ENCODE measurements around the gene GDPD1.
"Not testable (repeated sequence)": the region's sequence is repeated elsewhere in the genome, so short reads cannot be mapped to it uniquely, and the experiment has no call there.

The GDPD1 gene

DNA sequence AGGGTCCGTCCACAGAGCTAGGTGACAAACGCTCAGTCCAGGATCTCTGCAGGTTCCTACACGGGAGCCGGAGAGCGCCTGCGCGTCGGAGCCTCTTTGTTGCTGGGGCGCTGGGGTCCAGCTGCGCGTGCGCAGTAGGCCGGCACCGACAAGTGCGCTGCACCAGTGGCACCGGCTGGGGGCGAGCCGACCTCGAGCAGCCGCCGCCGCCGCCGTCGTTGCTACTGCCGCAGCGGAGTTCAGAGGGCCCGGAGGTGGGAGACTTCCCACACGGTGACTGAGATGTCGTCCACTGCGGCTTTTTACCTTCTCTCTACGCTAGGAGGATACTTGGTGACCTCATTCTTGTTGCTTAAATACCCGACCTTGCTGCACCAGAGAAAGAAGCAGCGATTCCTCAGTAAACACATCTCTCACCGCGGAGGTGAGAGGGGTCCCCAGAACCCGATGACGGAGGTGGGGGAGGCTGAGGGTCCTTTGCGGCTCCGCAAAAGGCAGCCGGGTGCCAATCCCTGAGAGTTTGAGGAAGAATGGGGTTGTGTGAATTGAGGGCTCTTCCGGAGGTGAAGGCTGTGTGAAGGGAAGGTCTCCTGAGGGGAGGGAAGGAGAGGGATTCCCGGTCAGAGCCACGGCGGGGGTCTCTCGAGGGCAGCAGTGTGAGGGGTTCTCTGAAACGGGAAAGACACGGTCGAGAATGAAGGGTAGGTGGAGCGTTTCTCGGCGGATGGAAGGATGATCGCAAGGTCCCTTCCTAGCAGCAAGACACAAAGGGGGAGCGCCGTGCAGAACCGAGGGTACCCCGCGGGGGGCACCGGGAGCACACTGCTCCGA is at the start of gene GDPD1:
Gene GDPD1, plus strand, starts transcription at position 184 of the 831 bp plus-strand sequence. Its CDS starts 99 bp downstream, at position 283.
- DNase-seq: peak; percentile 98

DNA sequence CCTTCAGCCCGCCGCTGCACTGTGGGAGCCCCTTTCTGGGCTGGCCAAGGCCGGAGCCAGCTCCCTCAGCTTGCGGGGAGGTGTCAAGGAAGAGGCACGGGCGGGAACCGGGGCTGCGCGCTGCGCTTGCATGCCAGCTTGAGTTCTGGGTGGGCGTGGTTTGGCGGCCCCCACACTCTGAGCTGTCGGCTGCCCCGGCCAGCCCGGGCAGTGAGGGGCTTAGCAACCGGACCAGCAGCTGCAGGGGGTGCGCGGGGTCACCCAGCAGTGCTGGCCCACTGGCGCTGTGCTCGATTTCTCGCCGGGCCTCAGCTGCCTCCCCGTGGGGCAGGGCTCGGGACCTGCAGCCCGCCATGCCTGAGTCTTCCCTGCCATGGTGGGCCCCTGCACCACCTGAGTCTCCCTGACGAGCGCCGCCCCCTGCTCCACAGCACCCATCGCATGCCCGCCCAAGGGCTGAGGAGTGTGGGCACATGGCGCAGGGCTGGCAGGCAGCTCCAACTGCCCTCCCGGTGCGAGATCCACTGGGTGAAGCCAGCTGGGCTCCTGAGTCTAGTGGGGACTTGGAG is 47.8 kb upstream of the GDPD1 start:
- no peak for DNase-seq

DNA sequence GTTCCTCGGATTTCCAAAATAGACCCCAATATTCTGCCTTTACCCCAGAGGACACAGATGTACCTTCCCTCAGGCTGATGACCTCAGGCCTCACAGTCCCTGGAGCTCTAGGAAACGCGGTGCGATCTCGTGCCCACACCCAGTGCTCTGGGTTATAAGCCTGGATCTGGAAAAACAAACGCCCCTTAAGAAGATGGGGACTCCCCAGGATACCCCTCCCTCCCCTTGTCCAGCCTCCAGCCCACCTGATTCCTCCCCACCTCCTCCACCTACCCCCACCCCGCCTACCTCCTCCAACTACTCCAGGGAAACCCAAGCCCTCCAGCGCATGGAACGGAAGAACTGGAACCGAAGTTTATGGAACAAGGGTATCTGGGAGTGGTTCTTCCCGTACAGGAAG is 45.6 kb upstream of the GDPD1 start:
- no peak for DNase-seq

DNA sequence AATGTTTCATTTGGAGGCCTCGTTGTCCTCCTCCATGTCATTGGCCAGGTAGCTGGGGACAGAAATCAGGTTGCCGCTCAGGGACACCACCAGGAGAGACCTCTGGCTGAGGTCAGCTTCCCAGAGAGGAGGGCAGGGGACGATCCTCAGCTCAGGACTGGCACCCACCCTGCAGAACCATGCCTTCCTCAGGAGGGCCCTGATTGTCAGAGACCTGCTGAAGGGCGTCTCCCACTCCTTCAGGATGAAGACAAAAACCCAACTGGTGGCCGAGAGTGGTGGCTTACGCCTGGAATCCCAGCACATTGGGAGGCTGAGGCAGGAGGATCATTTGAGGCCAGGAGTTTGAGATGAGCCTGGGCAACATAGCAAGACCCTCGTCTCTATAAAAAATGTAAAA is 45.2 kb upstream of the GDPD1 start:
- DNase-seq: no peak

DNA sequence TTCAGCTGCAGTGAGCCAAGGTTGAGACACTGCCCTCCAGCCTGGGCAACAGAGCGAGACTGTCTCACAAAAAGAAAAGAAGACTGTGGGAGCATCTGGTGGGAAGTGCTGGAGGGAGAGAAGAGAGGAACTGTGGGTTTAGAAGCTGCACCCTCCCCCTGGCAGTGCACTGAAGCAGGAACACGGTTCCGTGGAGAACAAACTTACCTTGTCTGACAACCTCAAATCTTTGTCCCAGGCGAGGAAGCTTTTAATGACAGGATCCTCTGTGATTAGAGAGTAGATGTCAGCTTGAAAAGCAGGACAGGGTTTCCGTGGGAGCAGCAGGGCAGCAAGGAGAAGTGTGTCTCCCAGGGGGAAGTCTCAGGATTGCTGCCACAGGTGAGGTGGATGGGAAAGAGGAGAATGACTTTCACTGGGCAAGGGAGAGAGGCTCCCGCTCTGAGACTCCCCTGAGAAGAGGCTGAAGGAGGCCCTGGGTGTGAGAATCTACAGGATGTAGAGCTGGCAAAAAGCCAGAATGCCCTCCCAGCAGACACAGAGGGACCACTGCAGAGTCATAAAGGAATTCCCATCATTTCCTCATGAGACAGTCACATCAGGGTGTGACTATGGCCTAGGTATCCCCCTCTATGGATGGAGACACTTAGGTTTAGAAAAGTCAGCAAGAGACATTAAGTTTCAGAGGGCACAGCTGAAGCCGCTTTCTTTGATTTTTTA is 41.9 kb upstream of the GDPD1 start:
- DNase-seq: no peak

DNA sequence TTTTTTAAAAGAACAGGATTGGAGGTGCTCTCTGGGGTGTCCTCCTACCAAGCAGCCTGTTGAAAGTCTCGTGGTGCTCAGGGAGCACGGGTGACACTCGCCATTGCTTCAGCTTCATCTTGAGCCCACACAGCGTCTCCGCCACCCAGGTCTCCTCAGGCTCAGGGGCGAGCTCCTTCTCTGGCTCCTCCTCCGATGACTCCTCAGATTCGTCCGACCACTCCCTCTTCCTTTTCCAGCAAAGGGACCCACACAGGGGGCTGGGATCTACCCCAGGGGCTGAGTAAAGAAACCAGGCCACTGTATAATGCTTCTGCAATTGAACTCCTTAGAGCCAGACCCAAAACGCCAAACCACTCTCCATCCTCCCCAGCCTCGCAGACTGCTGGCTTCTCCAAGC is 40.7 kb upstream of the GDPD1 start:
- not testable (repeated sequence) for DNase-seq

DNA sequence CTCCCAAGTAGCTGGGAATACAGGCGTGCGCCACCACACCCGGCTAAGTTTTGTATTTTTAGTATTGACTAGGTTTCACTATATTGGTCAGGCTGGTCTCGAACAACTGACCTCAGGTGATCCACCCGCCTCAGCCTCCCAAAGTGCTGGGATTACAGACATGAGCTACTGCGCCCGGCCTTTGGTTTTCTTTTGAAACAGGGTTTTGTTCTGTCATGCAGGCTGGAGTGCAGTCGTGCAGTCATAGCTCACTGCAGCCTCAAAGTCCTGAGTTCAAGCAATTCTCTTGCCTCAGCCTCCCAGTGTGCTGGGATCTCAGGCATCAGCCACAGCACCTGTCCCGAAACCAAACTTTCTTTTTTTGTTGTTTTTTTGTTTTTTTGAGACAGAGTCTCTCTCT is 39.7 kb upstream of the GDPD1 start:
- no peak for DNase-seq

DNA sequence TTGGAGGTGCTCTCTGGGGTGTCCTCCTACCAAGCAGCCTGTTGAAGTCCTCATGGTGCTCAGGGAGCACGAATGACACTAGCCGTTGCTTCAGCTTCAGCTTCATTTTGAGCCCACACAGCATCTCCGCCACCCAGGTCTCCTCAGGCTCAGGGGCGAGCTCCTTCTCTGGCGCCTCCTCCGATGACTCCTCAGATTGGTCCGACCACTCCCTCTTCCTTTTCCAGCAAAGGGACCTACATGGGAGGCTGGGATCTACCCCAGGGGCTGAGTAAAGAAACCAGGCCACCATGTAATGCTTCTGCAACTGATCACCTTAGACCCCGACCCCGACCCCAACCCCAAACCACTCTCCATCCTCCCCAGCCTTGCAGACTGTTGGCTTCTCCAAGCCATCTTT is 38.8 kb upstream of the GDPD1 start:
- DNase-seq: no peak

DNA sequence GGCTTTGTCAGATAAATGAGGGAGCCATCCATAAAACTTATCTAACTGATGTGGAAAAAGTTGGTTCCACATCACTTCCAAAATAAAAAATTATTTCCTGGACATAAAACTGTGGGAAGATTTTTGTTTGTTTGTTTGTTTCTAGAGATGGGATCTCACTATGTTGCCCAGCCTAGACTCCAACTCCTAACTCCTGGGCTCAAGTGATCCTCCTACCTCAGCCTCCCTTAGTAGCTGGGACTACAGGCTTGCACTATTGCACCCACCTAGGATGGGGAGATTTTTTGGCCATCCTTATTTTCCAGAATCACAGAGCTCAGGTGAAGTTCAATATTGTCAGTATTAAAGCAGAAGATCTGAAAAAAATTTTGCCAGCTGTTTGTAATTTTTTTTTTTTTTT is 34.3 kb upstream of the GDPD1 start:
- DNase-seq: no peak

DNA sequence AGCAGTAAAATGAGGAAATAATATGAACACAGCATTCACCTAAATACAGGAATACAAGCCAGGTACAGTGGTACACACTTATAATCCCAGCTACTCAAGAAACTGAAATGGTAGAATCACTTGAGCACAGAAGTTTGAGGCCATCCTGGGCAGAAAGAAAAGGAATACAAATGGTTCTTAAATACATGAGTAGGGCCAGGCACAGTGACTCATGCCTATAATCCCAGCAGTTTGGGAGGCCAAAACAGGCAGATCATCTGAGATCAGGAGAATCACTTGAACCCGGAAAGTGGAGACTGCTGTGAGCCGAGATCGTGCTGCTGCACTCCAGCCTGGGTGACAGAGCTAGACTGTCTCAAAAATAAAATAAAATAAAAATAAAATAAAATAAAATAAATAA is 33.5 kb upstream of the GDPD1 start:
- DNase-seq: no peak

DNA sequence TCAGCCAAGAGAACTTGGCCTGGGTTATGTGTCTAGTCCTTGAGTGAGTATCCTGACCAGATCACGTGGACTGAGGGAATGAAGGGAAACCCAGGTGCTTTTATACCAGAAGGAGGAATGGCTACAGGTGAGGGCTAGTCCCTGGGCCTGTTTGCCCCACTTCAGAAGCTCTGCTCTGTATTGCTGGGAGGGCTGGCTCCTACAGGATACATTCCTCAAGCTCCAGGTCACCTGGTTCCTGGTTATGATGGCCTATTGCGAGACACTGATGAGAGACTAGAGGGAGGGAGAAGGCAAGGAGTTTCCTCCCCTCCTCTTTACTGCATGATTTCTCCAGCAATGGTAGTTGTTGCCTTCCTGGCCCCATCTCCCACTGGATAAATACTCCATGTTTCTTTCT is 29.5 kb upstream of the GDPD1 start:
- no peak for DNase-seq

DNA sequence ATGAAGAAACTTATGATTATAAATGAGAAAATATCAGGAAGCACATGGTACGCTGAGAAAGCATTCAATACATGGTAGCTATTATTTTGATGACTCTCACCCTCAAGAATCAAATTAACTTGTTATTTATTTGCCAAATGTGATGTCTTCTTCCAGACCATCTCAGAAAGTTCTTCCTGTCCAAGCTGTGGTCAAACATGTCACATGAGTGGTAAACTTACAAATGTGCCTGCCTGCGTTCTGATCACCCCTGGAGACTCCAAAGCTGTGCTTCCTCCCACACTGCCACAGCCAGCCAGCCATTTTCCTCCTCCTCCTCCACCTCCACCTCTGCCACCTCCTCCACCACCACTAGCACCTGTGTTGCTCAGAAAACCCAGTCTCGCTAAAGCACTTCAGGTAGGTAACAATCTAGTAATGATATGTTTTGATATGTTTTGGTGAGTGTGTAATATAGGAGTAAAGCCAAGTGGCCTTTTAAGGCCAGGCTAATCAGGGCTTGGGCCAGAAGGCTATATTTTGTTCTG is 26.9 kb upstream of the GDPD1 start:
- no peak for DNase-seq

DNA sequence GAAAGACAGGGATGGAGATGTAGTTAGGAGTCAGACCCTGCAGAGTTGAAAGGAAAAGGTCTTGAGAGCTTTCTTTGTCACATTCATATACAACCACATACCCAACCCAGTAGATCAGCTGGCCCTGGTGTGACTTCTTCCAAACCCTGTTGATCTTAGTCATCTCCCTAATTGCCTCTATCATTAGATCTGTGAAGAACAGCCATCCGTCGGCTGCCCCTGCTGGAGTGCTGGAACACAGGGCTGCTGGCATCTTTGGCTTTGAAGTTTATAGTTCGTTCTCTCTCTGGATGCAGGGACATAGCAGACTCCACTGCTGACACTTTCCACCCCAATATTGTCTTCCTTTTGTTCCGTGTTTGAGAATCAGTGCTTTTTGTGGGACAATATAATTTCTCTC is 20.9 kb upstream of the GDPD1 start:
- no peak for DNase-seq

DNA sequence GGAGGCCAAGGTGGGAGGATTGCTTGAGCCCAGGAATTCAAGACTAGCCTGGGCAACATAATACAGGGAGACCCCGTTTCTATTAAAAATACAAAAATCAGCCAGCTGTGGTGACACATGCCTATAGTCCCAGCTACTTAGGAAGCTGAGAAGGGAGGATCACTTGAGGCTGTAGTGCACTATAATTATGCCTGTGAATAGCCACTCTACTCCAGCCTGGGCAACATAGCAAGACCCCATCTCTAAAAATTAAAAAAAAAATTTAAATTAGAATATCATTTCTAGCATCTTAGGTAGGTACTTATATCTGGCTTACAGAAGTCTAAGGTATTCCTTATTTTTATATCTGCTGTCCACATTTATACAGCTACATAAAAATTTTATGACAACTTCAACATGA is 18.0 kb upstream of the GDPD1 start:
- DNase-seq: no peak

DNA sequence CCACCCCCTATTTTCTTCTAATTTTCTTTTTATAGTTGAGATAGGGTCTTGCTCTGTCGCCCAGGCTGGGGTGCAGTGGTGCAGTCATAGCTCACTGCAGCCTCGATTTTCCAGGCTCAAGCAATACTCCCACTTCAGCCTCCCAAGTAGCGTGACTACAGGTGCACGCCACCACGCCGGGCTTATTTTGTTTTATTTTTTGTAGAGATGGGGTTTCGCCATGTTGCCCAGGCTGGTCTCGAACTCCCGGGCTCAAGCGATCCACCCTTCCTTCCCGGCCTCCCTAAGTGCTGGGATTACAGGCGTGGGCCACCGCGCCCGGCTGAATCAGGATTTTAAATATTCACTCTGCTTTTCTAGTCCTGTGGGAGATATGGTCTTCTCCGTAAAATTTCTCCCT is 941 bp upstream of the GDPD1 start:
- DNase-seq: no peak

DNA sequence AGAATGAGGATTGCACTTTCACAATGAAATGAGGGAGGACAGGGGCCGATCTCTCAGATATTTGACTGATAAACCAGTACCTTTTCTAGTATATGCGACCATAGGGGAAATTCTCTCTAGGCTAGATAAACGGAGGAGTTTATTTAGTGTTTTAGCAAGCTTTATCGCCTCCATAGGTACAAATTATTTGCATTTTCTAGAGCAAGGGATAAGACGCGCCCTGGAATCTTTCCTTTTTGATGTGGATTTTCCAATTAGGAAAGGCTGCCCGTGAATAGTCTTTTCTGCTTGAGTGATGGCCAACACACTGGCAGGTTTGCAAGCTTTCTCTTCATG is 351 bp upstream of the GDPD1 start:
- DNase-seq: no peak

DNA sequence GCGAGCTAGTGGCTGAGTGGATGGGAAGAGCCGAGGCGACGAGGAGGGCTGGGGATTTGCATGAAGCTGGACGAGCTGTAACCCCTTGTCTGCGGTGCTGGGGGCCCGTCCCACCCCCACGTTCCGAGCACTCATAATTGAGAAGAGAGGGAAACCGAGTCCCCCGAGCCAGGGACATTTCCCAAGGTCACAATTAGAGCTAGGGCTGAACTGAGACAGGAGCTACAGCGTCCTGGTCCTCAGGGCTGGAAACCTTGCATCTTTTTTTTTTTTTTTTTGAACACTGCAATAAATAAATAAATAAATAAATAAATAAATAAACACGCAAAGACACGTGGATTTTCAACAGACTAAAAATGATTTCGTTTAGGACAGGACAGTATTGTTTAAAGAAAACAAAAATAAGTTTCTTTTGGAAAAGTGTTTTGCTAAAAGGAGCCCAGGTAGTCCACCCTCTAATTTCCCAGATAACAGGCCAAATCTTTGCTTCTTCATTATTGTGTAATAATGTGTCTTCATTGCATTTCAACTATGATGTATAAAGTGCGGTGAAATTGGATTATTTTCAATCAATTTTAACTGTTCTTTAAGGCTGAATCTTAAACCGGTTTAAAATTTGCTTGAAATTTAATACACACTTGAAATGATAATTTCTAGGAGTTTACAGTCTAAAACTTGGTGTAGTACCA is 992 bp downstream of the GDPD1 start:
- DNase-seq: no peak

DNA sequence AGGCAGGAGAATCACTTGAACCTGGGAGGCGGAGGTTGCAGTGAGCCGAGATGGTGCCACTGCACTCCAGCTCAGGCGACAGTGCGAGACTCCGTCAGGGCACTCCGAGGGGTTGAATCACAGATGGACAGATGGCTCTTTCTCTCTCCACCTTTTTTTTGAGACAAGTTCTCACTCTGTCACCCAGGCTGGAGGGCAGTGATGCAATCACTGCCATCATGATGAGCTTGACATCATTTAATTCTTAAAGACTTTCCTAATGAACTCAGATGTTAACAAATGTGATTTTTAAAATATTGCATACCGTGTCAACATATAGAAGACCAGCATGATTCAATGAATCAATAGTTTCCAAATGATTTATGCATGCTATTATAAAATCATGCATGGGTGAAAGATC is 3.5 kb downstream of the GDPD1 start:
- no peak for DNase-seq

DNA sequence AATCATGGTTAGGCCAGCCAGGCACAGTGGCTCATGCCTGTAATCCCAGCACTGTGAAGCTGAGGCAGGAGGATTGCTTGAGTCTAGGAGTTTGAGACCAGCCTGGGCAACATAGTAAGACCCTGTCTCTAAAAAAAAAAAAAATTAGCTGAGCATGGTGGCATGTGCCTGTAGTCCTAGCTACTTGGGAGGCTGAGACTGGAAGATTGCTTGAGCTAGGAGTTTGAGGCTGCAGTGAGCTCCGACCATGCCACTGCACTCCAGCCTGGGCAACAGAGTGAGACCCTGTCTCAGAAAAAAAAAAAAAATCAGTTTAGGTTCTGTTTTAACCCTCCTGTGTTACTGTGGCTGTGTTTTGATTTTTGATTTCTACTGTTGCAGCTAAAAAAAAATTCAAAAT is 8.3 kb downstream of the GDPD1 start:
- not testable (repeated sequence) for DNase-seq

DNA sequence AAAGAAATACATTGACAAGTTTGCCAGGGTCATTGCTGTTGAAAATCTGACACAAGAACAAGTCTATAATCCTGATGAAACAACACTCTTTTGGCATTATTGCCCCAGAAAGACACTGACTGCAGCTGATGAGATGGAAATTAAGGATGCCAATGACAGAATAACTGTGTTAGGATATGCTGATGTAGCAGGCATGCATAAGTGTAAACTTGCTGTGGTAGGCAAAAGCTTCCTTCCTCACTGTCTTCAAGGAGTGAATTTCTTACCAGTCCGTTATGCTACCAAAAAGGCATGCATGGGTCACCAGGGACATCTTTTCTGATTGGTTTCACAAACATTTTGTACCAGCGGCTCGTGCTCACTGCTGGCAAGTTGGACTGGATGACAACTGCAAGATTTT is 10.5 kb downstream of the GDPD1 start:
- DNase-seq: no peak

DNA sequence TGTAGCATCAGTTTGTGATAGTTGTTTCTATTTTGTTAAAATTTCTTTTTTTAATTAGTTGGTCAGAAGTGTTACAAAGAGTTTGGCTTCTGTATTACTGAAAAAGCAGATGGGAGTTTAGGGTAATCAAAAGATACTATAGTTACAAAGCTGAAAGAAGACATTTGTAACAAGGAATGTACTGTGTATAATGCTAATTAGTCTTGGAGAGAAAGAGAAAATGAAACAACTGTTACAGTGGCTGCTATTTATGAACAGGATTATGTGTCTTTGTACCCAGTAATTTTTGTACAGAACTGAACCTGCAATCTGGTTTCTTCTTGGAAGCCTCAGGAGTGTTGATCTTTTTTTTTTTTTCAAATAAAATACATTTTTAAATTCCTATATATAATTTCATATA is 14.3 kb downstream of the GDPD1 start:
- DNase-seq: no peak

DNA sequence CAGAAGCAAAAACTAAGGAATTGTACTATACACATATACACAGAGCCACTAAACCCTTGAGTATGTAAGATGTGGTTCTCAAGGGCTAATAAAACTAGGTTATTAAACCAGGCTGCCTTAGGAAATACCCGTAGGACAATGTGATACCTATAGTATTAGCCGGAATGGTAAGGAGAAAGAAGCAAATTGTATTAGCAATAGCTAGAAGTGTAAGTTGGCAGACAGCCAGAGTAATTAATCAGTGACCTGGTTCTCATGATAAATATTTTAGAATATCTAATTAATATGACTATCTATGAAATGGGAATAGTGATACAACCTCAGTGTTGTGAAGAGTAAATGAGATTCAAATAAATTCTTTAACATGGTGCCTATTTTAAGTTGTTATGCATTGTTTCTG is 18.6 kb downstream of the GDPD1 start:
- DNase-seq: no peak

DNA sequence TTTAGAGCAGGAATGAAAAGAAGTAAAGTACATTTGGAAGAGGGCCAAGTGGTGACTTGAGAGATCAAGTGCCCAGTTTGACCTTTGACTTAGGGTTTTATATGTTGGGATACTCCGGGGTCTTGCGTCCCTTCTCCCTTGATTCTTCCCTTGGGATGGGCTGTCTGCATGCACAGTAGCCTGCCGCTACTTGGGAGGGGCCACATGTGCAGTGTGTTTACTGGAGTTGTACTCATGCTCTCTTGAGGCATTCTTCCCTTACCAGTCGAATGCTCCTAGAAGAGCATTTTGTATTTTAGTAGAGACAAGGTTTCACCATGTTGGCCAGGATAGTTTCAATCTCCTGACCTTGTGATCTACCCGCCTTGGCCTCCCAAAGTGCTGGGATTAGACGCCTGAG is 23.8 kb downstream of the GDPD1 start:
- no peak for DNase-seq

DNA sequence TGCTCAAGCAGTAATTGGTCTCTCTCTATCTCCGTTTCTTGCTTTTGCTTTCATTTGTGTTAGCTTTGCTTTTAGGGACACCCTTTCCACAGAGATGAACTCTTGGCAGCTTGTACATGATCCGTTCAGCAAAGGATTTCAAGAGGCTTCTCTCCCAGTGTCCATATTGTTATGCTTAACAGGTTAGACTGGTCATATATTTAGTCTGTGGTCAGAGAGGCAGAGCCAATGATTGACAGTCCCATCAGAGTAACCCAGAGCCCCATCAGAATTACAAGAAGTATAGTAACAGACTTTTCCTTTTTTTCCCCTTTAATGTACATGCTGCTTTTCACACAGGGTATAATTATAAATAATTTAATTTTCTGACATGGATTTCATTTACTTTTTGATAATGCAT is 34.4 kb downstream of the GDPD1 start:
- no peak for DNase-seq

Data from COR-L47 (cell line).